K562 (cell line): Measurements from ENCODE around the gene HORMAD1. TPM values are rescaled to one million over a fixed set of nuclear protein-coding genes. Genes with fewer than 3 reads are reported as not detected.

Experiments
- ARNT ChIP-seq, 2 experiments: fragments of 450-650 bp; IDR thresholded peaks; 2 replicates each; pipeline ENCODE4 v1.6.1; 2016; ENCODE audit warnings: mild to moderate bottlenecking in 1 of 2
- CBX3 ChIP-seq, 2 experiments: IDR thresholded peaks; 1 replicate in 1 of 2; 2 replicates in 1 of 2; pipeline ENCODE4 v1.6.1; 2012; ENCODE audit warnings: inconsistent platforms in 2 of 2, low read length in 2 of 2, borderline replicate concordance in 1 of 2, control low read depth in 1 of 2
- CREM ChIP-seq: IDR thresholded peaks from 2 replicates; pipeline ENCODE4 v1.6.1; 2014; ENCODE audit warnings: antibody characterized with exemption, low read depth
- JUNB ChIP-seq: fragments of 450-650 bp; formaldehyde crosslinking; conservative IDR thresholded peaks from 2 replicates; pipeline ENCODE4 v1.4.0; 2020; ENCODE audit warnings: mild to moderate bottlenecking
- NFE2 ChIP-seq: IDR thresholded peaks from 2 replicates; pipeline ENCODE4 v1.6.1; 2014; ENCODE audit warnings: antibody characterized with exemption, low read depth
- NR2F6 ChIP-seq: fragments of 450-650 bp; formaldehyde crosslinking; IDR thresholded peaks from 2 replicates; pipeline ENCODE4 v1.4.0; 2020; ENCODE audit warnings: mild to moderate bottlenecking
- PBX2 ChIP-seq, 2 experiments: IDR thresholded peaks in 1 of 2; conservative IDR thresholded peaks in 1 of 2; 2 replicates each; pipeline ENCODE4 v1.6.1; 2016; ENCODE audit warnings: low read depth in 2 of 2, mild to moderate bottlenecking in 1 of 2, missing compliant biosample characterization in 1 of 2, missing genetic modification characterization in 1 of 2, moderate library complexity in 1 of 2
- POLR2B ChIP-seq: fragments of 450-650 bp; IDR thresholded peaks from 2 replicates; pipeline ENCODE4 v1.6.1; 2018; ENCODE audit warnings: low read depth; ENCODE audit not compliant: partially characterized antibody
- PTBP1 ChIP-seq: fragments of 200-400 bp; formaldehyde crosslinking; IDR thresholded peaks from 2 replicates; pipeline ENCODE4 v1.6.1; 2017; ENCODE audit warnings: low read depth, low read length
- SIN3A ChIP-seq, 2 experiments: fragments of 150-350 bp in 1 of 2; IDR thresholded peaks; 2 replicates each; pipeline ENCODE4 v1.6.1; 2011 to 2016; ENCODE audit warnings: borderline replicate concordance in 2 of 2, low read depth in 2 of 2, low read length in 2 of 2, mild to moderate bottlenecking in 2 of 2, moderate library complexity in 2 of 2; ENCODE audit not compliant: control insufficient read depth in 1 of 2
- ZNF324 ChIP-seq: fragments of 250-450 bp; sonication (Bioruptor Pico); IDR thresholded peaks from 2 replicates; pipeline ENCODE4 v1.4.0; 2020; ENCODE audit warnings: mild to moderate bottlenecking
- polyA plus RNA-seq, 8 experiments: library from polyadenylated mRNA; depleted of rRNA in 4 of 8; stranded (reverse) in 5 of 8; unstranded in 3 of 8; fragments of >200 nt; fragmentation: Nextera tagmentation in 2 of 8; fragmentation: Illumina TruSeq in 1 of 8; extraction: Ambion mirVana in 2 of 8; extraction: Trizol in 1 of 8; gene quantifications; 2 replicates each; pipeline versions ENCODE4 v1.2.1 to v1.2.3, GENCODE V29; 2011 to 2014; ENCODE audit warnings: inconsistent platforms in 1 of 8, missing spikeins in 1 of 8
- total RNA-seq, 7 experiments: library from RNA; depleted of rRNA in 6 of 7; stranded (reverse); fragments of >200 nt in 6 of 7; fragmentation: Illumina TruSeq in 2 of 7; extraction: Trizol in 2 of 7; gene quantifications; 2 replicates each; pipeline versions ENCODE4 v1.2.1 to v1.2.3, GENCODE V29; 2011 to 2021; ENCODE audit warnings: low replicate concordance in 1 of 7
- TF ChIP-seq, protein P1 (sequence below): fragments of 450-650 bp; IDR thresholded peaks from one replicate; pipeline ENCODE4 v1.6.1; 2018; ENCODE audit warnings: mild to moderate bottlenecking, moderate library complexity; ENCODE audit not compliant: partially characterized antibody
- TF ChIP-seq, protein P2 (sequence below), 2 experiments: fragments of 450-650 bp; IDR thresholded peaks; 2 replicates each; pipeline ENCODE4 v1.6.1; 2016; ENCODE audit warnings: mild to moderate bottlenecking in 2 of 2, borderline replicate concordance in 1 of 2, low read depth in 1 of 2, moderate library complexity in 1 of 2

HORMAD1 gene
- total and polyA plus RNA-seq, 9 of the 15 experiments (the other 6 are each of a cell fraction or from before 2014, with no cell fraction given), result not detected

DNA sequence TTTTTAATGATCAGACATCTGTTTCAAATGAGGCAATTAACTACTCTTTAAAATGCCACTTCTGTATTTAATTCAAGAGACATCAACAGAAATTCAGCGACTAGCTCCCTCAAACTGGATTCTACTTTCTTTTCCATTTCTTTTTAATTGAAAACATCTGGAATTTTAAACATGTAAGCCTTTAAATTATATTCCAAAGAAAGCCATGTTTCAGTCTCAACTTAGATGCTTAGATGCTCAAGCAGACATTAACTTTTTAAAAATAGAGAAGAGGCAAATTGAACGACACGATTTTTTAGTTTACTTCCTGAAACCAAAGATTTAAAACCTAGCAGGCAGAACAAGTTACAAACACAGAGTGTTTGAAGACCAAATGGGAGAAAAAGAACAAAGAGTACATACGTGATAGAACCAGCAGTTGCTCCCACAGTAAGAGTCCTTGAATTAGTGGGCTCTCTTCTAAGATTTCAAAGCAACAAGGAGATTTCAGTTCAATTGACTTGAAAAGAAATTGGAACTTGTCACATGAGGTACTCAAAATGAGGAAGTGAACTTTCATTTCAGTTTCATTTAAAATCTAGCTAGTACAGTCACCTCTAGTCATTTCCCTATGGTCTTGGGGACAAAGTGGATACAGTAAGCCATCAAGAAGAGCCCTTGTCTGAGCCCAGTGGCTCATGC is 44.7 kb upstream of the HORMAD1 start, which contains the start of gene CTSS (continued):
- no peak for TF ChIP-seq ARNT (IDR thresholded peaks at IDR 0.05)
- TF ChIP-seq JUNB, result no peak
- TF ChIP-seq ZNF324, result no peak
- TF ChIP-seq POLR2B, result no peak
- TF ChIP-seq, protein P1, sequence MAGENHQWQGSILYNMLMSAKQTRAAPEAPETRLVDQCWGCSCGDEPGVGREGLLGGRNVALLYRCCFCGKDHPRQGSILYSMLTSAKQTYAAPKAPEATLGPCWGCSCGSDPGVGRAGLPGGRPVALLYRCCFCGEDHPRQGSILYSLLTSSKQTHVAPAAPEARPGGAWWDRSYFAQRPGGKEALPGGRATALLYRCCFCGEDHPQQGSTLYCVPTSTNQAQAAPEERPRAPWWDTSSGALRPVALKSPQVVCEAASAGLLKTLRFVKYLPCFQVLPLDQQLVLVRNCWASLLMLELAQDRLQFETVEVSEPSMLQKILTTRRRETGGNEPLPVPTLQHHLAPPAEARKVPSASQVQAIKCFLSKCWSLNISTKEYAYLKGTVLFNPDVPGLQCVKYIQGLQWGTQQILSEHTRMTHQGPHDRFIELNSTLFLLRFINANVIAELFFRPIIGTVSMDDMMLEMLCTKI, result no peak
- TF ChIP-seq SIN3A (IDR thresholded peaks at IDR 0.05; ENCODE audit: borderline replicate concordance in 2 of 2, control insufficient read depth in 1 of 2, low read depth in 2 of 2, low read length in 2 of 2), result no peak
- TF ChIP-seq CBX3 (IDR thresholded peaks at IDR 0.05; ENCODE audit: borderline replicate concordance in 1 of 2, low read length in 2 of 2), result peak in 1 of 2 experiments; percentile 29; a peak in 1 of 3 replicates
- no peak for TF ChIP-seq NFE2
- no peak for TF ChIP-seq NR2F6 (CRISPR knock-in tag)
- TF ChIP-seq, protein P2, sequence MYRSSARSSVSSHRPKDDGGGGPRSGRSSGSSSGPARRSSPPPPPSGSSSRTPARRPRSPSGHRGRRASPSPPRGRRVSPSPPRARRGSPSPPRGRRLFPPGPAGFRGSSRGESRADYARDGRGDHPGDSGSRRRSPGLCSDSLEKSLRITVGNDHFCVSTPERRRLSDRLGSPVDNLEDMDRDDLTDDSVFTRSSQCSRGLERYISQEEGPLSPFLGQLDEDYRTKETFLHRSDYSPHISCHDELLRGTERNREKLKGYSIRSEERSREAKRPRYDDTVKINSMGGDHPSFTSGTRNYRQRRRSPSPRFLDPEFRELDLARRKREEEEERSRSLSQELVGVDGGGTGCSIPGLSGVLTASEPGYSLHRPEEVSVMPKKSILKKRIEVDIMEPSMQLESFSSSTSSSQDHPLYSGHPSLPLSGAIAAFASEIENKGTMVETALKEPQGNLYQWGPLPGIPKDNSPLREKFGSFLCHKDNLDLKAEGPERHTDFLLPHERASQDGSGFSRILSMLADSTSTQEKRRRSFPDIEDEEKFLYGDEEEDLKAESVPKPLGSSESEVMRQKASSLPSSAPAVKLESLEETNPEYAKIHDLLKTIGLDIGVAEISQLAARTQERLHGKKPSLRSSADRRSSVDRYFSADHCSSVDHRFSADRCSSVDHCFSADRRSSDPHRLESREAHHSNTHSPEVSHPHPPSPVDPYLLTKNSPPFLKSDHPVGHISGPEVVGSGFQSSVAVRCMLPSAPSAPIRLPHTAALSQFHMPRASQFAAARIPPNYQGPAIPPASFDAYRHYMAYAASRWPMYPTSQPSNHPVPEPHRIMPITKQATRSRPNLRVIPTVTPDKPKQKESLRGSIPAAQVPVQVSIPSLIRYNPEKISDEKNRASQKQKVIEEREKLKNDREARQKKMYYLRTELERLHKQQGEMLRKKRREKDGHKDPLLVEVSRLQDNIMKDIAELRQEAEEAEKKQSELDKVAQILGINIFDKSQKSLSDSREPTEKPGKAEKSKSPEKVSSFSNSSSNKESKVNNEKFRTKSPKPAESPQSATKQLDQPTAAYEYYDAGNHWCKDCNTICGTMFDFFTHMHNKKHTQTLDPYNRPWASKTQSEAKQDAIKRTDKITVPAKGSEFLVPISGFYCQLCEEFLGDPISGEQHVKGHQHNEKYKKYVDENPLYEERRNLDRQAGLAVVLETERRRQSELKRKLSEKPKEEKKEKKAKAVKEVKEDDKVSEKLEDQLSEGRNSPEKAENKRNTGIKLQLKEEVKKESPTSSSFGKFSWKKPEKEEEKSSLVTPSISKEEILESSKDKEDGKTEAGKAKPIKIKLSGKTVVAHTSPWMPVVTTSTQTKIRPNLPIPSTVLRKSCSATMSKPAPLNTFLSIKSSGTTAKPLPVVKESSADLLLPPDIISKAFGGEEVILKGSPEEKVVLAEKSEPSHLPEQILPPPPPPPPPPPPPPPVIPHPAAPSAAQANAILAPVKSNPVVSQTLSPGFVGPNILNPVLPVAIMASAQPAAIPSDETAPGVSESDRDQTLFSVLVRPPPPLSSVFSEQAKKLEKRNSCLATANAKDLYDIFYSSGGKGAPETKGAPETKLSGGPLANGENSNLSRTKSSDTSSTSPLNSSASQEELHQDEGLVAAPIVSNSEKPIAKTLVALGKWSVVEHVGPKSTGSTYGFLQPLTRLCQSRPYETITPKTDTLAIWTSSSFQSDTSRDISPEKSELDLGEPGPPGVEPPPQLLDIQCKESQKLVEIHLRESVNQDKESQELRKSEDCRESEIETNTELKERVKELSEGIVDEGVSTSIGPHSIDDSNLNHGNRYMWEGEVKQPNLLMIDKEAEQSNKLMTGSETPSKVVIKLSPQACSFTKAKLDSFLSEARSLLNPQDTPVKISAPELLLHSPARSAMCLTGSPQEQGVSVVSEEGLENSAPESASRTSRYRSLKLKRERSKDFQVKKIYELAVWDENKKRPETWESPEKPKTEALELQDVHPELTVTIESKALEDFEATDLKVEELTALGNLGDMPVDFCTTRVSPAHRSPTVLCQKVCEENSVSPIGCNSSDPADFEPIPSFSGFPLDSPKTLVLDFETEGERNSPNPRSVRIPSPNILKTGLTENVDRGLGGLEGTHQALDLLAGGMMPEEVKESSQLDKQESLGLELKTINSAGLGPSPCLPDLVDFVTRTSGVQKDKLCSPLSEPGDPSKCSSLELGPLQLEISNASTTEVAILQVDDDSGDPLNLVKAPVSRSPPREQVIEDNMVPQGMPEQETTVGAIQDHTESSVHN (IDR thresholded peaks at IDR 0.05; ENCODE audit: borderline replicate concordance in 1 of 2, low read depth in 1 of 2), result no peak
- no peak for TF ChIP-seq PTBP1
- TF ChIP-seq PBX2 (CRISPR knock-in tag; IDR thresholded peaks at IDR 0.05; ENCODE audit: low read depth), result no peak
- TF ChIP-seq PBX2 (tag; conservative IDR thresholded peaks at IDR 0.05; ENCODE audit: low read depth), result 0 out of 2 replicates have a peak, but pooled peaks have one; percentile 13
- TF ChIP-seq CREM, result no peak
